ENCODE measurements around the gene TSGA10.

TSGA10 gene

DNA sequence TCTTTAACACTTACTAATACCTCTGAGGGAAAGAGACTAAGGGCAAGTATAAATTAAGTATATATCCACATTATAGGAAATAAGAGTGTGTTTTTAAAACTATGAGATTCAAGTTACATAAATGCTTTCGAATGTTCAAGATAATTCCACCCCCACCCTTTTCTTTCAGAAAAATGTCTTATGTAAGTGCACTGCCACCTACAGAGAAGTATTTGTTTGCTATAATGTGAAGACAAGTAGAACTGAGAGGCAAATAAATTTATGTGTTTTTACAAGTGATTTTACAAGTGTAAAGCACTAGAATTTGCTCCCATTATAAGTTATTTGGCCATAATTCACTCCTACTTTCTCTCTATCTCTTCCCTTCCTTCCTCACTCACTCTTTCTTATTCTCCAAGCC, 118.8 kb downstream of the TSGA10 start:
- in situ Hi-C loops (cut with HindIII; ENCODE audit: low pct_ligation_motif_present, low sequenced_read_pairs) = no loop called here
- no peak for TF ChIP-seq CTCF (IDR thresholded peaks at IDR 0.05; ENCODE audit: low read depth, low read length, missing control alignments)
- Histone ChIP-seq H3K27ac (no peak overlapping the region), H3K27me3 (replicated peaks) (no peaks in the 10 kb centered on the region), H3K4me3 (ENCODE audit: low read depth, low read length) (no peak overlapping the region), H3K36me3 (replicated peaks) (no peaks in the 10 kb centered on the region)
- DNase-seq = no peak

- H3K4me3 ChIP-seq (ENCODE audit: low read depth, low read length) = no peak overlapping the region
- DNase-seq = no peak
- no peak for TF ChIP-seq CTCF (IDR thresholded peaks at IDR 0.05; ENCODE audit: low read depth, low read length, missing control alignments)
- no peak overlapping the region for H3K27ac ChIP-seq
- H3K27me3 ChIP-seq (replicated peaks) = no peaks in the 10 kb centered on the region
- H3K36me3 ChIP-seq (replicated peaks) = no peaks in the 10 kb centered on the region
- in situ Hi-C loops (cut with HindIII; ENCODE audit: low pct_ligation_motif_present, low sequenced_read_pairs) = no loop called here
Observed at GRCh38 chr2:99032786-99033185, 122.0 kb downstream of the TSGA10 start.

DNA sequence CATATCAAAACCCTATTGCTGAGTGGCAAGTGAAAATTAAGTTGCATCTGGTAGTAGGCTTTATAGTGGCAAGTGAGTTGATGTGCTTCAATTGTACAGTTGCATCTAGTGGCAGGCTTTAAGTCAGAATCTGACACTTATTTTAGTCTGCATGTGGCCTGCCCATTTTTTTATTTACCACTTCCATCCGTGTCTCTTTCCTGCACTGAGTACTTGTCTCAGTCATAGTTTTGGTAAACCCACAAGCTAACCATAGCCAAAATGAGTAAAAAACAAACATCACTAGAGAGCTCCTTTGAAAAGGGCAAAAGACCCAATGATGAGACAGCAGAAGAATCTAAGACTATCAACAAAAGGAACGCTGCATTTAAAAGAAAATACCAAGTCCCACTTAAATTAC, 122.7 kb downstream of the TSGA10 start:
- H3K4me3 ChIP-seq (ENCODE audit: low read depth, low read length) = no peak overlapping the region
- TF ChIP-seq CTCF (IDR thresholded peaks at IDR 0.05; ENCODE audit: low read depth, low read length, missing control alignments) = no peak
- no peak for DNase-seq
- no peaks in the 10 kb centered on the region for H3K27me3 ChIP-seq (replicated peaks)
- in situ Hi-C loops (cut with HindIII; ENCODE audit: low pct_ligation_motif_present, low sequenced_read_pairs) = no loop called here
- H3K36me3 ChIP-seq (replicated peaks) = no peaks in the 10 kb centered on the region
- H3K27ac ChIP-seq = no peak overlapping the region

GRCh38 chr2:99031481-99031880, 123.3 kb downstream of the TSGA10 start:
- no peaks in the 10 kb centered on the region for H3K36me3 ChIP-seq (replicated peaks)
- in situ Hi-C loops (cut with HindIII; ENCODE audit: low pct_ligation_motif_present, low sequenced_read_pairs) = no loop called here
- no peak overlapping the region for H3K4me3 ChIP-seq (ENCODE audit: low read depth, low read length)
- no peak overlapping the region for H3K27ac ChIP-seq
- DNase-seq = no peak
- no peak for TF ChIP-seq CTCF (IDR thresholded peaks at IDR 0.05; ENCODE audit: low read depth, low read length, missing control alignments)
- no peaks in the 10 kb centered on the region for H3K27me3 ChIP-seq (replicated peaks)

GRCh38 chr2:99028558-99028957, 126.2 kb downstream of the TSGA10 start:
- TF ChIP-seq CTCF (IDR thresholded peaks at IDR 0.05; ENCODE audit: low read depth, low read length, missing control alignments) = no peak
- no peak overlapping the region for H3K4me3 ChIP-seq (ENCODE audit: low read depth, low read length)
- H3K27me3 ChIP-seq (replicated peaks) = no peaks in the 10 kb centered on the region
- in situ Hi-C loops (cut with HindIII; ENCODE audit: low pct_ligation_motif_present, low sequenced_read_pairs) = no loop called here
- H3K36me3 ChIP-seq (replicated peaks) = no peaks in the 10 kb centered on the region
- H3K27ac ChIP-seq = no peak overlapping the region
- DNase-seq = no peak

- no peak for TF ChIP-seq CTCF (IDR thresholded peaks at IDR 0.05; ENCODE audit: low read depth, low read length, missing control alignments)
- no peak overlapping the region for H3K4me3 ChIP-seq (ENCODE audit: low read depth, low read length)
Observed at GRCh38 chr2:99027856-99028255, 126.9 kb downstream of the TSGA10 start.

More at GRCh38 chr2:99027856-99028255, 126.9 kb downstream of the TSGA10 start:
- Histone ChIP-seq H3K27ac (no peak overlapping the region), H3K27me3 (replicated peaks) (no peaks in the 10 kb centered on the region), H3K36me3 (replicated peaks) (no peaks in the 10 kb centered on the region)
- in situ Hi-C loops (cut with HindIII; ENCODE audit: low pct_ligation_motif_present, low sequenced_read_pairs) = no loop called here
- no peak for DNase-seq

Measured in brain microvascular endothelial cell (primary cell).